Measurements from ENCODE around the gene ITGA1.

ITGA1 gene

DNA sequence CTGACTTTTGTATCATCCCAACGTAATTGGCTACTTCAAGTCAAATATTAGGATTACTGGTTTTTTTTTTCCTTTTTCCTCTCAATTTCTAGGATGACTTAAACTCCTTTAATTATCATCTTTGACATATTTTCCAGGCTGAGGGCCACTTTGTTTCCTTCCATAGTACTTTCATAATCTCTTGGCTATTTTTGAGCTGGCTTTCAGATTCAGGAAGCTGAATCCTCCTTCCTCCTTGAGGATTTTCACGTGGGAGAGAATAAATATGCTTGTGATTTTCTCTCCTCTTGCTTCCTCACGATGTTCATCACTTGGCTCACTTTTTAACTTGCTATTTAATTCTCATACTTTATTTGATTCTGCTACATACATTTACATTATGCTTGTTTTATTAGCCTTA is 88.1 kb downstream of the ITGA1 start:
- no peak for DNase-seq

DNA sequence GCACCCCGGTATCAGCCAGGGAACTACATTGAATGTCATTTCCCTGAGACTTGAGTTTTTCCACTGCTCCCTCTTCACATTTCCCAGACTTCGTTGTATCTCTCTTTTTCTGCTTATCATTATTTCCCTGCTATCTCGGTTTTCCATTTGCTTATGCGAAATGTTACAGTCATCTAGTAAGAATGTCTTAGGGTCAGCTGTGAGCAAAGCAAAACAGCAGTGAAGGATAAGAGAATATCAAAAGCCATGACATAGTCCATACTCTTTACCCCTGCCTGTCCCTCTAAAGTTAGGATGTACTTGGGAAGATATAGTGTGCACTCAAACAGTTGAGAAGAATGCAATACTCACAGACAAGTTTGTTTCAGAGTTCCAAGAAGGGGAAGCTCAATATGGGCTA is 88.7 kb downstream of the ITGA1 start:
- DNase-seq = no peak

GRCh38 chr5:52878656-52879055 is 90.9 kb downstream of the ITGA1 start:
- no peak for DNase-seq

DNA sequence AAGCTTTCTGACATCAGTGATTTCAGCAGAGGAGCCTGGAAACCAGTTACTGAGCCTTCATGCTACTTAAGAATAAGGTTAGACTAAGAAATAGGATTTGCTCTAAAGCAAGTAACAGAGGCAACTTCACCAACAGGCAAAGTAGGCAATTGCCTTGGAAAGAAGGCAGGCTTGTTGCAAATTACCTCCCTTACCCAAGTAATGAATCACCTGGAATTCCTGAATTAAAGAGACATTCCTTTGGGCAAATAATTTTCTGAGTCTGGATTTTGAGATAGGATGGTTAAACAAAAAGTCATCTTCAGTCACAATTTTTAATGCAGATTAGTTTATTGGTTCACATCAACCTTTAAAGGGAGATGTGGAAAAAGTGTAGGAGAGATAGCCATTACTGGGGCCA is 92.8 kb downstream of the ITGA1 start:
- no peak for DNase-seq

DNA sequence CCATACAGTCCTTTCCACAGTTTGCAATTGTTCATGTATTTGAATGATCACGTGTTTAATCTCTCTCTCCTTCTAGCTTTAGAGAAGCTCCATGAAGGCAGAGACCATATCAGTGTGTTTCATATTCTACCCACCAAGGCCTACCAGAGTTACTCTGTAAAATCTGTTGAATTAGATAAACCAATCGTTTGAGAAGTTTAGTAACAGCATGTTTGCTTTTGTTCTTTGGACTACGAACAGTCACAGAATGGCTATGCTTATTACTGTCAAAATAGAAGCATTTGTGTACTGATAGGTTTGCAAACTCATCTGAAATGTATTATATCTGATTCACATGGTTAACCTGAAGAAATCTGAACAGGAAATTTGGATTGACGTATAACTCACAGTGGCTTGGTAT is 93.8 kb downstream of the ITGA1 start:
- DNase-seq = no peak

DNA sequence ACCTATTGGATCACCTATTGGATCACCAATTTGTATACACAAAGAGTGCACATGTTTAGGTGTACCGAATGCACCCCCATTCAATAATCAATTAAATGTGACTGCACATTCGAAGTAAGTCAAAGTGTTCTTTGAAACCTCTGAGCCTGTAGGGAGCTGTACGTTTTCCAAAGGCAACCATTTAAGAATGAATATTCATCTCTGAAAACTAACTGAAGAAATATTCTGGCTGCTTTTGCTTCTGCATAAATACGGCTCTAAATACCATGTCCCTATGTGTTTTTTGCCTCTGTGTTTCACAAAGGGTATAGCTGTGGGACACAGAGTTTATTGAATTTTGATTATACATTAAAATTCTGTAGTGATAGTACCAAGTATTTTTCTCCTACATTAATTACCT is 95.4 kb downstream of the ITGA1 start:
- DNase-seq = no peak

DNA sequence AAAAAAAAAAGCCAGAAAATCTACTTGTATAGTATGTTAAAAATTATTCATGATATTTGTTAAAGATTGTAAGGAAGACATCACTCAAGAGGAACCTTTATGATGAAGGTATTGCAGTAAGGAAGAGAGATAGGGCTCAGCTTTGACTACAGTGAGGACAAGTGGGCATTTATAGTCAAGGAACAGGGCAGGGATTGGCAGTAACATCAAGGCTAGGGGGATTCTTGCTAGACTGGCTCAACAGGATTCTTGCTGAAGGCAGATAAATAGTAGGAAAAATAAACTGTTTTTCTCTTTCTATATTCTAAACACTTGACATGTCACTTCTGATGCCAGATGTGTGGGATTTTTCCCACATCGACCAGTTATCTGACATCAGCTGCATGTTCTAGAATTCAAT is 96.7 kb downstream of the ITGA1 start:
- DNase-seq = no peak

DNA sequence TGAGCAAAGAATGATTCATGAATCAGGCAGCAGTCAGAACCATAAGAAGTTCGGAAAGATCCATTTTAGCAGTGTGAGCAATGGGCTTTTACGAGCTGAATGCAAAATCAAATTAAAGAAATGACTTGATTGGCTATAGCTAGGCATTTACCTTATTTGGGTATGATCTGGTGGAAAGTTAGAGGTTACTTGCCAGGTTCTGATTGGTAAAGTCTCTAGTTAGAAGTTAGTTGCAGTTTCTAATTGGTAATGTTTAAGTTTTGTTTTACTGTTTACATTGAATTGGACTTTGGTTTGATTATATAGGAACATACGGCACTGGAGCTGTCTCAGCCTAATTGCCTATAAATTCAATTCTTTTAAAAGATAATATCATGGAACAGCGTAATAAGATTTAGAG is 97.9 kb downstream of the ITGA1 start:
- no peak for DNase-seq

GRCh38 chr5:52886206-52886605 is 98.5 kb downstream of the ITGA1 start:
- no peak for DNase-seq

DNA sequence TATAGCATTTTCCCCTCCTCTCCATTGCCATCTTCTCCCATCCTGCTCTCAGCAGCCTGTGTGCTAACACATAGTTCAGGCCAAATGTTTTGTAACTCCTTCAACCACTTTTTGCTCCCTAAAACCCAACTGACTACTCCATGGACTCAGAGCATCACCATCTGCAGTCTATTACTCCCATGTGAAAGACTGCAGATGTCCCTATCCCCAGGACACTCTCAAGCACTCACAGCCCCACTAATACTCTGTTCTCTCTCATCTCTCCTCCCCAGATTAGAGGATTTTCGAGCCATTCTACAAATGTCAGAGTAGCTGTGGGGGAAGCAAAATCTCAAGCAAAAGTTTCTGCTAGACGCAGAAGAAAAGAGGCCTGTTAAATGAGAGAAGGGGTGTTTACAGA is 99.3 kb downstream of the ITGA1 start:
- DNase-seq = no peak

- no peak for DNase-seq
These were observed 100.6 kb downstream of the ITGA1 start for GRCh38 chr5:52888363-52888762.

- no peak for DNase-seq
These were observed 104.6 kb downstream of the ITGA1 start for GRCh38 chr5:52892242-52892878.

- DNase-seq = no peak
These were observed 105.4 kb downstream of the ITGA1 start for GRCh38 chr5:52893105-52893504.

DNA sequence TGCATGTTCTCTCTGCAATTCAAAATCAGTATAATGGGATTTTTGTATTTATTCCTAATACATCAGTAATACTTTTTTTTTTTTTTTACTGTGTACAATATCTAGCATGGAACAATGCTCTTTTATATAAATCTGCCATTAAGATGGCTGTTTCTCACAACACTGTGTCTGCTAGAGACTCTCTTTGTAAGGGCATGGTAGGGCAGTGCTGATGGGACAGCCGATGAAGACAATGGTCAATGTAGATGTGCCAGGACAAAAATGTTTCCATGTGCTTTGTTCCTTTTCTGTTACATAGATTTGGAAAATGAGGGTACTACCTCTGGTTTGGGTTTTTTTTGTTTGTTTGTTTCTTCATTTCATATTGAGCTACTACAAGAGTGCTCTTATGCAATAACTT is 106.1 kb downstream of the ITGA1 start:
- DNase-seq = no peak

- DNase-seq = no peak
These were observed 106.7 kb downstream of the ITGA1 start for GRCh38 chr5:52894451-52894850.

DNA sequence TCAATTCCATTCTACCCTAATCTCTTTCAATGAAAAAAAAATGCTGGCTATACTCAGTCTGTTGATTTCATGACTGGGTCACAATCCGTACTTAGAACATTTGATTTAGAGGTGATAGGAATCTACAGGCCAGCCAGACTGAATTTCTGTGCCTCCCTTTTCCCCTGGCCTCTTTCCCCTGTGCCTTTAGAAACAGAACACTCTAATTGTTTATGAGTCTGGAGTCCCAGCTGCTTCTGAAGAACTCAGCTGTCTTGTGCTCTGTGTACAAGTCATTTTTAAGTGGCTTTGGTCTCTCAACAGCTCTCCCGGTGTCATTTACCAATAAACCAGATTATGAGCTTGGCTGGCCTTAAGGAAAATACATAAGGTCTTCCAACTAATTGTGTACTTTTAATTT is 107.4 kb downstream of the ITGA1 start:
- no peak for DNase-seq

GRCh38 chr5:52895572-52896413 is 108.1 kb downstream of the ITGA1 start:
- no peak for DNase-seq

DNA sequence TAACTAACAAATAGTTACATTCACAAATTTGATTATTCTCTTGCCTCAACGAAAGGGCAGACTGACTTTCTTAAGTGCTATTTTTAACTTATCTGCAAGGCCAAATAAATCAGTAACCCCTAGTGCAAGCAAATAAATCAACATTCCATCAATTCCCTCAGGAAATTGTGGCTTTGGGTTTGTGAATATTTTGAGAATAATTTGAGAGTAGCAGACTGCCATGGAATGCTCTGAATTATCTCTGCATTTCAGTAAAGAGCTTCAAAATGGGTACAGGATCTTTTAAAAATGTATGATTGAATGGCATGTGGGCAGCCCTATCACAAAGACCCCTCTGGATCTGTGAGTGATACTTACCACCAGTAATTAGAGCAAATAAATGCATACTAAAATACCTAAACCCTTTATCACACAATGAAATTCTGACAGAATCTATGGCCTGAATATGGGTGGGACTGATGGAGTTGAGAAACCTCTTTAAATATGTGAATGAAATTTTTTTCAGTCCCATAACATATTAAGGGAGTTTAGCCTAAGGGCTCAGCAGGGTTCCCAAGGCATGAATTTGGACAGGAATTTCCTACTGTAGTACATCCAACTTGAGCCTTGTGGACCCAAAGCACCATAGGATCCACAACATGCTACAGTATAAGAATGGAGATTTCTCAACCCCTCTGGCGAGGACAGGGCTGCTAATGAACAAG is 109.0 kb downstream of the ITGA1 start:
- no peak for DNase-seq

GRCh38 chr5:52897238-52897614 is 109.5 kb downstream of the ITGA1 start:
- no peak for DNase-seq

DNA sequence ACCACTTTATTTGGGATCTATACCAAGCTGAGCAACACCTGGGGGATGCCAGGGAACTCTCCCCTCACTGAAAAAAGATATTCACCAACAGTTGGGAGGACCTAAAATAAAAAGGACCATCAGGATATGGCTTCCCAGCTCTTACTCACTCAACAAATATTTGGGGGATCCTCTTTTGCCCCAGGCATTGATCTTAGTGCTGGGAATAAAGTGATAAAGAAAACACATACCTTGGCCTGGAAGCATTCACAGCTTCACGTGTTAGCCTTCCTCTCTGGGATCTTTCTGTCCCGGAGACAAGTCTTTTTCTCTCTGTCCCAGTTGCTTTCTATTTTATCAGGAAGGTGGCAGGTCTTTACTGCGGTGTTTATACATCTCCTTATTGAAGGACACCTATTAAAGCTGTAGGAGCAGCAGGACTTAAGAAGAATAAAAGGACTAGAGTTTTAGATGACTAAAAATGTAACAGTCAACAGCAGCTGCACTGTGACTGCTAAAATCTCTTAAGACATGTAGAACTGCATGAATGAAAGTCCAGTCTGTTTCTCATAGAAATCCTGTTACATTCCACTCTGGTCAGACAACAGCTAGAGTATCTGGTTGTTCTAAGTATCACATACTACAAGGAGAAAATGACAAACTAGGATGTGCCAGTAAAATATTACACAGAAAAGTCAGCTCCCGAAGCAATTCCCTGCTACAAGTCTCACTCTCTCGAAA is 111.4 kb downstream of the ITGA1 start:
- DNase-seq = no peak

DNA sequence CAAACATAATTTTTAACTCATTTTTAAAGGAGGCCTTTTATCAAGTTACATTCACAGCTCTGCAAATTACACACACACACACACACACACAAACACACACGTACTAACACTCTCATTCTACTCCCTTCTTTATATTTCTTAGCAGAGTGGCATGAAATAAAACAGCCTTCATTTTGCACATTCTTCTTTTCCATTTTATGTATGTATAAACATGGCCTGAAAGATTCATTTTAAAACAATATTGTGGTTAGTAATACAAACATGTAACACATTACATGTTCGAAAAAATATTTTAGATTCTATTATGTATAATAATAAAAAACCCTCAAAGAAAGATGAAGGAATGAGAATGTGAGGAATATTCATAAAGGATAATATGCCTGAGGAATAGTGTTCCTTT is 115.4 kb downstream of the ITGA1 start:
- no peak for DNase-seq

- no peak for DNase-seq
These were observed 118.6 kb downstream of the ITGA1 start for GRCh38 chr5:52906343-52906742.

- DNase-seq = no peak
These were observed 119.1 kb downstream of the ITGA1 start for GRCh38 chr5:52906845-52907244.

- no peak for DNase-seq
These were observed 121.5 kb downstream of the ITGA1 start for GRCh38 chr5:52909192-52909591.
